Measurements from ENCODE around the gene GPC5.
"Not testable (repeated sequence)": the region's sequence is repeated elsewhere in the genome, so short reads cannot be mapped to it uniquely, and the experiment has no call there.

The GPC5 gene

DNA sequence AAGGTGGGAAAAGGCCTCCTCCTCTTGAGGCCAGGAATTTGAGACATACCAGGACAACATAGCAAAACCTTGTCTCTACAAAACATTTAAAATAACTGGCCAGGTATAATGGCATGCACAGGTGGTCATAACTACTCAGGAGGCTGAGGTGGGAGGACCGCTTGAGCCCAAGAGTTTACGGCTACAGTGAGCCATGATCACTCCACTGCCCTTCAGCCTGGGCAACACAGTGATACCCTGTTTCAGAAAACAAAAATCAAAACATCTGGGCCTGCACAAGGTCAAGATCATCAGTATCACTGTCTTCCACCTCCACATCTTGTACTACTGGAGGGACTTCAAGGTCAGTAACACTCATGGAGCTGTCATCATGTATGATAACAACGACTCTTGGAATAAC, 1085.5 kb downstream of the GPC5 start:
- DNase-seq (ENCODE audit: low spot score in 2 of 2) (no peak), ATAC-seq (no peak)
- Mint-ChIP-seq H3K4me1 (no peaks in the 10 kb centered on the region), H3K27ac (no peak overlapping the region), H3K36me3 (no peaks in the 10 kb centered on the region), H3K4me3 (no peak overlapping the region), H3K9me3 (peaks cover 9% of the 10 kb centered on the region)

DNA sequence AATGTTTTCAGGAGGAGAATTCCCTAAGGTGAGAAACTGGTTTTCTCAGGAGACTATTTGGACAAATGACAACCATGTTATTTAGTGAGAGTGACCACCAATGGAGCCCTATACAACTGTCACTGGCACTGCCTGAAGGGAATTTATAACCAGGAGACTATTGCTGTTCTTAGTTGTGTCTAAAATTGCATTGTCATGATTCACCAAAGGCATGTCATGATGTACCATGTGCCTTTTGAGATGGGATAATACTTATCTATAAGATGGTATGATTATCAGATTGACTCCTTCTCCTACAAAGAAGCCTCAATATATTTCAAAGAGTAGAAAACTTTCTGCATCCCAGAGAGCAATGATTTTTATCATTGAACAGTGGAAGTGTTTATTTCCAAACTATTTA, 1088.8 kb downstream of the GPC5 start:
- no peaks in the 10 kb centered on the region for H3K4me1 Mint-ChIP-seq
- no peak for ATAC-seq
- H3K36me3 Mint-ChIP-seq: no peaks in the 10 kb centered on the region
- no peak overlapping the region for H3K27ac Mint-ChIP-seq
- DNase-seq (ENCODE audit: low spot score in 2 of 2): no peak
- H3K4me3 Mint-ChIP-seq: no peak overlapping the region
- peaks cover 8% of the 10 kb centered on the region for H3K9me3 Mint-ChIP-seq

DNA sequence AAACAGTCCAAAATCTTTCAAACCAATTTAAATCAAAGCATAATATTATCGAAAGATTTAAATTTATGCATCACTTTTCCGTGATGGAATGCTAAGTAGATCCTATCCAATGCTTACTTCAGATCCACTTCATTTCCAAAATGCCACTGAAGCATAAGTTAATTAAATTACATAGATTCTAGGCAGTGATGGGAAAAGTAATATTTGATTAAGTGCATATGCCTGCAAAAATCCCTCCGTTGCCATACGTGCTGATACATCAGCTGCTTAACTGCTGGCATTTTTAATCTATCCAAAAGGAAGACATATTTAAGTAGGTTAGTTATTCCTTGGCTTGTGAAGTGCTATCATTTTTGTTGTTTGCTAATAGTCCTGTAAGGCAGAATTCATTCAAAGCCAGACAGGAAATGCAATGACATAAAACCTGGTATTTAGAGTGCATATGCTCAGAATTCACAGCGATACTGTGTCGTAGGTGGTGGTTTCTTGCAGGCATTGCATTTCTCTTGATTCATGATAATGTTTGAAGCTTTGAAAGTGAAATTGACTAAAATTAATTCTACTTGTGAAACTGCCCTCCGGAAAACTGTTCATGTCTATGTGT, 1089.9 kb downstream of the GPC5 start:
- no peaks in the 10 kb centered on the region for H3K36me3 Mint-ChIP-seq

DNA sequence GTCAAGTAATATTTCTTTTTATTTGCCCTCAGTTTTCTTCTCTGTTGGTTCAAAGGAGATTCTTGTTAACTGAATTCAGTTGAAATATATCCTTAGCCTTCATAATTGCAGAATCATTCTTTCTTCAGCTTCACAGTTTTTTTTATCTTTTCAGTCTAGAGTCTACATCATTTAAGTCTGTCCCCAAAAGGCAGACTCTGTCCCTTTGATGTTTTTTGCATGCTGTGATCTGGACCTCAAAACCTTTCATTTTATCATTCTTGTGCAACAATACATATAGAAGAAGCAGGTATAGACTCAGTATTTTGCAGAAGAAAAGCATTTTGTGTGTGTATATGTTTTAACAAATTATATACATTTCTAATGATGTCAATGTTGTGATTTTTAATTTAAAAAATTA, 1093.4 kb downstream of the GPC5 start:
- H3K4me1 Mint-ChIP-seq: no peaks in the 10 kb centered on the region

More for the DNA sequence above, 1089.9 kb downstream of the GPC5 start:
- peaks cover 8% of the 10 kb centered on the region for H3K9me3 Mint-ChIP-seq
- DNase-seq (ENCODE audit: low spot score in 2 of 2) (no peak), ATAC-seq (no peak)
- H3K4me3 Mint-ChIP-seq: no peak overlapping the region
- no peaks in the 10 kb centered on the region for H3K4me1 Mint-ChIP-seq
- no peak overlapping the region for H3K27ac Mint-ChIP-seq

DNA sequence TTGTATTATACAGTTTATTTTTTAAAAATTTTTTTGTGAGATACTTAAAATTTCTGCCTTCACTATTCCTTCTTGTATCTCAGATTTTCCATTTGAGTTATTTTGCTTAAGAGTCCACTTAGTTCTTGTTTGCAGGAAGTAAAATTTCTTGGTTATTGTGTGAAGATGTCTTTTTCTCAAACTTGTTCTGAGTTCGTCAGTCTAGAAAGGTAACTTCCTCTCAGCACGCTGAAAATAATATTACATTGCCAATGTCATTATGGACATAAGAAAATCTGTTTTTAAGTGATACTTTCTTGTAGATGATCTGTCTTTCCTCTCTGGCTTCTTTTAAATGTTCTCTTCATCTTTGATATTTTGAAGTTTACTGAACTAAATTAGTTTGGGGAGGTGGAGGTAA, 1096.5 kb downstream of the GPC5 start:
- DNase-seq (ENCODE audit: low spot score in 2 of 2): no peak
- ATAC-seq: no peak
- Mint-ChIP-seq H3K27ac (no peak overlapping the region), H3K9me3 (peaks cover 19% of the 10 kb centered on the region), H3K4me3 (no peak overlapping the region), H3K36me3 (no peaks in the 10 kb centered on the region), H3K4me1 (no peaks in the 10 kb centered on the region)

More for the DNA sequence above, 1093.4 kb downstream of the GPC5 start:
- Mint-ChIP-seq H3K9me3 (peaks cover 10% of the 10 kb centered on the region), H3K27ac (no peak overlapping the region), H3K36me3 (no peaks in the 10 kb centered on the region), H3K4me3 (no peak overlapping the region)
- DNase-seq (ENCODE audit: low spot score in 2 of 2): no peak
- ATAC-seq: no peak

DNA sequence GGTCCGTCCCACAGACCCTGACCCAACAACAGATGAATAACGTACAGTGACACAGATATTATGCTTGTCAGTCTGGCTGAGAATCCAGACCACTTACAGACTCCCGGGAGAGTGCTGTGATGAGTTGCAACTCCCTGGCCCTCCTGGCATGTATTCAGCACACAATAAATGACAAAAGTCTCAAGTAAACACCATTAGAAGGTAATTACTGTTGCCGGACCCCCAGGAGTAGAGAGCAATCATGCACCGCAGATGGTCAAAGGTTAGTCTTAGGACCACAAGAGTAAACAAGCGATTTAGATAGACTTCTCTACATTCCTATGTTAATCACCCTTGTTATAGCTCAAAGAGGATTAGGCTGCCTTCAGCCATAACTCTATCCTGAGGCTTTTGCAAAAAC, 1101.8 kb downstream of the GPC5 start:
- DNase-seq (ENCODE audit: low spot score in 2 of 2) (no peak), ATAC-seq (no peak)
- Mint-ChIP-seq H3K9me3 (peaks cover 26% of the 10 kb centered on the region), H3K4me3 (no peak overlapping the region), H3K27ac (no peak overlapping the region), H3K36me3 (no peaks in the 10 kb centered on the region), H3K4me1 (no peaks in the 10 kb centered on the region)

DNA sequence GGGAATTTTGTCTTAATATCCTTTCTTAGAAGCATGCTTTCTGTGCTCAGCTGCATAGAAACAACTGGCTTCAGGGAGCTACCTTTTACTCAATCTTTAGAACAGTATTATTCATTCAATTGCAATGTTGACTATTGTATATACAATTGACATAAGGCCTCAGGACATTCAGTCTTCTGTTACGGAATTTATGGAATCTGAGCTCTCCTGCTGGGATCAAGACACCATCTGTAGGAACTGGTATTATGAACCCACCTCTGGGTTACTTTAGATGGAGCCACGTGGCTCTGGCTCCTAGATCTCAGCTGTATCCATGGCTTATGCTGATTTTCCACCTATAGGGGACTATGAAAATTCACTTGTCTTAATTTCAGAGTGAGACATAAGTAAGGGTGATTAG, 1112.0 kb downstream of the GPC5 start:
- no peaks in the 10 kb centered on the region for H3K36me3 Mint-ChIP-seq
- ATAC-seq: no peak
- no peak for DNase-seq (ENCODE audit: low spot score in 2 of 2)
- peaks cover 5% of the 10 kb centered on the region for H3K9me3 Mint-ChIP-seq
- H3K27ac Mint-ChIP-seq: no peak overlapping the region
- no peak overlapping the region for H3K4me3 Mint-ChIP-seq
- no peaks in the 10 kb centered on the region for H3K4me1 Mint-ChIP-seq

DNA sequence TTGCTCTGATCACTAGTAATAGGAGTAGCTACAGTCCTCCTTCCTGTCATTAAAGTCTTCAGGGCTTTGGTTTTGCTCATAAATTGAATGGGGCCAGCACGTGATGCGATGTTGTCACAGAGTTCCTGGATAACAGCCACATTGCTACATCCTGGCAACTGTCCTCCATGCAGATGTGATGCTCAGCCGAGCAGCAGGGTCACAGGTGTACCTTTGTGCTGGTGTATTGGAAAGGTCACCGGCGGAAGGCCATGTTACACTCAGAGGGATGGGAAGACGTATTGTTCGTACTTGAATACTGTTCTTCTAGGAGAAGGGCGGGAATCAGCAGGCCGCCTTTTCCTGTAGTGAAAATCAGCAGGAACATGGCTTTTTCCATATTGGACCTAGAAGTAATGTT, 1114.4 kb downstream of the GPC5 start:
- Mint-ChIP-seq H3K4me1 (no peaks in the 10 kb centered on the region), H3K4me3 (no peak overlapping the region), H3K9me3 (peaks cover 4% of the 10 kb centered on the region), H3K36me3 (no peaks in the 10 kb centered on the region), H3K27ac (no peak overlapping the region)
- ATAC-seq (no peak), DNase-seq (ENCODE audit: low spot score in 2 of 2) (no peak)

DNA sequence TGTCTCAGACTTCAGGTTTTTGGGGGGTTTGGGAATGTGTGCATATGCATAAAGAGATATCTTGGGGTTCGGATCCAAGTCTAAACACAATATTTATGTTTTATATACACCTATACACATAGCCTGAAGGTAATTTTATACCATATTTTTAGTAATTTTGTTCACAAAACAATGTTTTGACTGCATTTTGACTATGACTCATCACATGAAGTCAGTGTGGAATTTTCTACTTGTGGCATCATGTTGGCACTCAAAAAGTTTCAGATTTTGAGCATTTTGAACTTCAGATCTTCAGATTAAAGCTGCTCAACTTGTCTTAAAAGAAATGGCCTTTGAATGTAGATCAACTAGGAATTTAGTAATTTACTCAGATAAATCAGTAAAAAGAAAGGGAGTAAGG, 1115.3 kb downstream of the GPC5 start:
- Mint-ChIP-seq H3K9me3 (peaks cover 7% of the 10 kb centered on the region), H3K27ac (no peak overlapping the region), H3K4me1 (no peaks in the 10 kb centered on the region), H3K36me3 (no peaks in the 10 kb centered on the region), H3K4me3 (no peak overlapping the region)
- DNase-seq (ENCODE audit: low spot score in 2 of 2): no peak
- ATAC-seq: no peak

DNA sequence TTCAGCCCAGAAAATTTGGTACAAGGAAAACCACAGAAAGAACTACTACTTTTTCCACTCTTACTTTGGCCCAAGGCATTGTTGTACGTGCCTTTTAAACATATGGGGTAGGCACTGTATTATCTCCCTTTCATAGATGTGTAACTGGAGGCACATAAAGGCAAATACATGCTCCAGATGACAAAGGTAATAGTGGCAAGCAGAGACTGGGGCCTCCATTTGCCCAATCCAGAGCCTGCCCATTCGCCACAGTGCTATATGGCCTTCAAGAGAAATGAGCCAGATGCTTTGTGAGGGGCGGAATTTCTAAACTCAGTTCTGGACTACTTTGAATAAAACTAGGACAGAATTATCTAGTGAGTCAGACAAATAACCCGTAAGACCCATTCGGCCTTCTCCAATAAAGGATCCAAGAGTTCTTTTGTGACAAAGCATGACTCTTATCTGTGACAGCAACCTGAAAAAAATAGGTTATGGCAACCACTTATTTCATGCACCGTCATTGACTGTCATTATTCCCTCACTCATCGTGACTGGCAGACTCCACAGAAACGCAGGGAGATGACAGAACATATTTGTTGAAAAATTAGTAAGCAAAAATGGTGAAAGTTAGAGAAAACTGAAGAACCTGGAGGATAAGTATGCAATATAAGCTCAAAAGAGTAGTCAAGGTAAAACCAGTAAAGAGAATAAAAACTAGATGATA, 1116.2 kb downstream of the GPC5 start:
- no peak for ATAC-seq
- DNase-seq (ENCODE audit: low spot score in 2 of 2): no peak
- H3K4me3 Mint-ChIP-seq: no peak overlapping the region
- H3K4me1 Mint-ChIP-seq: no peaks in the 10 kb centered on the region
- peaks cover 8% of the 10 kb centered on the region for H3K9me3 Mint-ChIP-seq
- H3K36me3 Mint-ChIP-seq: no peaks in the 10 kb centered on the region
- H3K27ac Mint-ChIP-seq: no peak overlapping the region

DNA sequence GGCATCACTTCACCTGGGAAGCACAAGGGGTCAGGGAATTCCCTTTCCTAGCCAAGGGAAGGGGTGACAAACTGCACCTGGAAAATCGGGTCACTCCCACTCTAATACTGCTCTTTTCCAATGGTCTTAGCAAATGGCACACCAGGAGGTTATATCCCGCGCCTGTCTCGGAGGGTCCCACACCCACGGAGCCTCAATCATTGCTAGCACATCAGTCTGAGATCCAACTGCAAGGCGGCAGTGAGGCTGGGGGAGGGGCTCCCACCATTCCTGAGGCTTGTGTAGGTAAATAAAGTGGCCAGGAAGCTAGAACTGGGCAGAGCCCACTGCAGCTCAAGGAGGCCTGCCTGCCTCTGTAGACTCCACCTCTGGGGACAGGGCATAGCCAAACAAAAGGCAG, 1118.5 kb downstream of the GPC5 start:
- not testable (repeated sequence) for DNase-seq (ENCODE audit: low spot score in 2 of 2); H3K36me3 Mint-ChIP-seq; ATAC-seq; H3K27ac Mint-ChIP-seq; H3K4me3 Mint-ChIP-seq; H3K9me3 Mint-ChIP-seq; H3K4me1 Mint-ChIP-seq

DNA sequence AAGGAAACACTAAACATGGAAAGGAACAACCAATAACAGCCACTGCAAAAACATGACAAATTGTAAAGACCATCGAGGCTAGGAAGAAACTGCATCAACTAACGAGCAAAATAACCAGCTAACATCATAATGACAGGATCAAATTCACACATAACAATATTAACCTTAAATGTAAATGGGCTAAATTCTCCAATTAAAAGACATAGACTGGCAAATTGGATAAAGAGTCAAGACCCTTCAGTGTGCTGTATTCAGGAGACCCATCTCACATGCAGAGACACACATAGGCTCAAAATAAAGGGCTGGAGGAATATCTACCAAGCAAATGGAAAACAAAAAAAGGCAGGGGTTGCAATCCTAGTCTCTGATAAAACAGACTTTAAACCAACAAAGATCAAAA, 1120.2 kb downstream of the GPC5 start:
- DNase-seq (ENCODE audit: low spot score in 2 of 2); H3K27ac Mint-ChIP-seq; H3K4me3 Mint-ChIP-seq; H3K36me3 Mint-ChIP-seq; H3K9me3 Mint-ChIP-seq; ATAC-seq; H3K4me1 Mint-ChIP-seq: not testable (repeated sequence)

DNA sequence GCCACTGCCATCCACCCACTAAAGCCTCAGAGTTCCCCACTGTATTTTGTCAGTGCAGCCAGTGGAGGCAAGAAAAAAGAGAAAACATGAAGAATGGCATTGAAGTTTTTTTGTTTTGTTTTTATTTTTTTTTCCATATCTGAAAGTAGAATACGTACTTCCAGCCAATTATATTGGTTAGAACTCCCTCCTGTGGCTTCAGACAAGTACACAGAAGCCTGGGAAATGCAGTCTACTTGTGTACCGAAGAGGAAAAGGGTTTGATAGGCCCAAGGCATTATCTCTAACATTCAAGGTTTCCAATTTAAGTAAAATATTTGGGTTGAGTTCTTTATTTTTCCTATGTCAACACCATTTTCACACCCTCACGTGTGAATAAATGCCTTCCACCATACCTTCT, 1131.9 kb downstream of the GPC5 start:
- Mint-ChIP-seq H3K27ac (no peak overlapping the region), H3K9me3 (peaks cover 11% of the 10 kb centered on the region), H3K4me1 (no peaks in the 10 kb centered on the region), H3K36me3 (no peaks in the 10 kb centered on the region), H3K4me3 (no peak overlapping the region)
- no peak for DNase-seq (ENCODE audit: low spot score in 2 of 2)
- no peak for ATAC-seq

DNA sequence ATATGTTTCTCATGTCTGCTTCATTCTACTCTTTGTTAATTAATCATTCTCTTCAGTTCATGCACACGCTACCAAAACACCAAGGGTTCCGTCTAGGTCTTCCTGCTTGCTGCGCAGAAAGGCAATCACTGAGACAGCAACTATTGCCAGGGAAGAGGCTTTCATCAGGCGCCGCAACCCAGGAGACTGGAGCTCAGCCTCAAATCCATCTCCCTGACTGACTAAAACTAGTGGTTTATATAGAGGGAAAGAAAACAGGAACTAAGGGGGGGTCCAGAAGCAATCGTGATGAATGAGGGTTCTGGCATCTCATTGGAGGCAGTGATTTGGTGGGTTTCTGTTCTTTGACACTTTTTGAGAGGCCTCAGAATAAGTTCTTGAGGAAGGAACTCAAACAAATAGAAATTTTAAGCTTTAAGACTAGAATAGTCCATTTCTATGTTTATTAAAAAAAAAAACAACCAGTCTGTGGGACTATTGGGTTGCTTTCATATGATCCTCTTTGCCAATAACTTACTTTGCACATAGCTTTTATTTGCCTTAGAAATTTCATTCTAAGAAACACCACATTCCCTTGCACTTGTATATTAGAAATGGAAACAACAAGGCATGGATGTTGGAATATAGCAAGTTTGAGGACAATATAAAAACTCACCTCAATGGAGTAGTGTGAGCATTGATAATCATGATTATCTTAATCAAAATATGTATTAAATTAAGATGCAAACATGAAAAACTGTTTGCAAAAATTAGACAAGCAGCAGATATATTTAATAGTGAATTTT, 1137.0 kb downstream of the GPC5 start:
- H3K27ac Mint-ChIP-seq: no peak overlapping the region
- H3K4me3 Mint-ChIP-seq: no peak overlapping the region
- H3K36me3 Mint-ChIP-seq: no peaks in the 10 kb centered on the region
- no peaks in the 10 kb centered on the region for H3K4me1 Mint-ChIP-seq
- peaks cover 16% of the 10 kb centered on the region for H3K9me3 Mint-ChIP-seq
- DNase-seq (ENCODE audit: low spot score in 2 of 2): no peak
- ATAC-seq: no peak

DNA sequence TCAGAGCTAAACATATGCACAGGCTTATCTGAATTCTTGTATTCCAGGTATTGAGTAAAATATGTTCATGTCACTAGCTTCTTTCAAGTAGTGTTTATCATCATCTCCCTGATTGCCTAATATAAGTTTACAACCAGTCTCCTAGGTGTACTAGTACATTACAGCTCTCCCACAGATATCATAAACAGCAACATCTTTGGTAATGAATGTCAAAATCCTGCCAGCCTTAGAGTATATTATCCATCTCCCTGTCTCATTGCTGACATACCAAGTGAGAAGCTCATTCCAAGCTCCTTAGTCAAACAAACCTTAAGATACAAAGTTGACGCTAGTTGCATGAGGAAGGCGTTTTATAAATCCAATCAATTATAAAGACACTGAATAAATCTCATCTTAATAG, 1139.0 kb downstream of the GPC5 start:
- peaks cover 19% of the 10 kb centered on the region for H3K9me3 Mint-ChIP-seq
- H3K4me3 Mint-ChIP-seq: no peak overlapping the region
- DNase-seq (ENCODE audit: low spot score in 2 of 2) (no peak), ATAC-seq (no peak)
- no peaks in the 10 kb centered on the region for H3K36me3 Mint-ChIP-seq
- no peaks in the 10 kb centered on the region for H3K4me1 Mint-ChIP-seq
- H3K27ac Mint-ChIP-seq: no peak overlapping the region

DNA sequence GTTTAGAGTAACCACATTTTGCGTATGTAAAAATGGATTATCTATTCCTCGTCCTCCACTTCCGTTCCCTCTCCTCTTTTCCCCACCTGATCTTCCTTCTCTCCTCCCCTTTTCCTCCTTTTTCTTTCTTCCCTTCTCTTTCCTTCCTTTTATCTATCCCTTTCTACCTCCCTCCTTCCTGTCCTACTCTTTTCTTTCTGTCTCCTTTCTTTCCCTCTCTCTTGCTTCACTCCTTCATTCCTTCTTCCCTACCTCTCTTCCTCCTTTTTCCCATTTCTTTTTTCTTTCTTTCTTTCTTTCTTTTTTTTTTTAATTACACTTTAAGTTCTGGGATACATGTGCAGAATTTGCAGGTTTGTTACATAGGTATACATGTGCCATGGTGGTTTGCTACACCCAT, 1139.7 kb downstream of the GPC5 start:
- Mint-ChIP-seq H3K4me3 (no peak overlapping the region), H3K9me3 (peaks cover 23% of the 10 kb centered on the region), H3K27ac (no peak overlapping the region), H3K36me3 (no peaks in the 10 kb centered on the region), H3K4me1 (no peaks in the 10 kb centered on the region)
- DNase-seq (ENCODE audit: low spot score in 2 of 2) (no peak), ATAC-seq (no peak)
